HG02642 (cell line): ENCODE data around the gene PAN3.

Experiments
- ATAC-seq: cut with Tn5 transposase; IDR thresholded peaks from one replicate; pipeline ENCODE4 v1.9.1; 2021; ENCODE audit warnings: mild to moderate bottlenecking; ENCODE audit not compliant: unreplicated experiment, poor library complexity

PAN3 gene

GRCh38 chr13:28273919-28274318, 135.6 kb downstream of the PAN3 start:
- no peak for ATAC-seq

- ATAC-seq = no peak
These were observed 144.1 kb downstream of the PAN3 start for GRCh38 chr13:28282451-28282850.

GRCh38 chr13:28283600-28283999, 145.3 kb downstream of the PAN3 start:
- ATAC-seq = no peak

- ATAC-seq = peak; percentile 69
These were observed 147.9 kb downstream of the PAN3 start for GRCh38 chr13:28286263-28286662.

GRCh38 chr13:28297341-28297740, 159.0 kb downstream of the PAN3 start:
- no peak for ATAC-seq

- ATAC-seq = no peak
These were observed 161.6 kb downstream of the PAN3 start for GRCh38 chr13:28299916-28300315.

- ATAC-seq = no peak
These were observed 163.5 kb downstream of the PAN3 start for GRCh38 chr13:28301839-28302238.

- ATAC-seq = no peak
These were observed 168.0 kb downstream of the PAN3 start for GRCh38 chr13:28306325-28306724.

- no peak for ATAC-seq
These were observed 175.2 kb downstream of the PAN3 start for GRCh38 chr13:28313579-28313978.

- no peak for ATAC-seq
These were observed 176.5 kb downstream of the PAN3 start for GRCh38 chr13:28314879-28315278.

- no peak for ATAC-seq
These were observed 177.8 kb downstream of the PAN3 start for GRCh38 chr13:28316129-28316528.

GRCh38 chr13:28316836-28317235, 178.5 kb downstream of the PAN3 start:
- no peak for ATAC-seq

GRCh38 chr13:28318496-28318895, 180.2 kb downstream of the PAN3 start:
- ATAC-seq = no peak

GRCh38 chr13:28319528-28319927, 181.2 kb downstream of the PAN3 start:
- ATAC-seq = no peak

- no peak for ATAC-seq
These were observed 181.9 kb downstream of the PAN3 start for GRCh38 chr13:28320209-28320608.

- no peak for ATAC-seq
These were observed 182.7 kb downstream of the PAN3 start for GRCh38 chr13:28320884-28321574.

- no peak for ATAC-seq
These were observed 183.4 kb downstream of the PAN3 start for GRCh38 chr13:28321756-28322155.

- ATAC-seq = no peak
These were observed 184.0 kb downstream of the PAN3 start for GRCh38 chr13:28322256-28322905.

- ATAC-seq = no peak
These were observed 185.9 kb downstream of the PAN3 start for GRCh38 chr13:28324181-28324789.

- ATAC-seq = no peak
These were observed 186.7 kb downstream of the PAN3 start for GRCh38 chr13:28325022-28325421.

- no peak for ATAC-seq
These were observed 187.7 kb downstream of the PAN3 start for GRCh38 chr13:28326056-28326455.
